Breast epithelium (tissue), 3 donors: Measurements from ENCODE around the gene FNDC3B.

Experiments
- CTCF ChIP-seq, 3 donors: fragments of 450-650 bp; IDR thresholded peaks; one replicate each; pipeline ENCODE4 v1.5.1; 2016 to 2017; ENCODE audit warnings: antibody characterized with exemption in 3 of 3, mild to moderate bottlenecking in 3 of 3, moderate library complexity in 3 of 3
- POLR2A ChIP-seq: fragments of 450-650 bp; IDR thresholded peaks from one replicate; pipeline ENCODE4 v1.6.1; 2016; ENCODE audit warnings: antibody characterized with exemption, mild to moderate bottlenecking, moderate library complexity
- POLR2AphosphoS5 ChIP-seq, 3 donors: sonication (generic); formaldehyde crosslinking; IDR thresholded peaks; one replicate each; pipeline ENCODE4 v1.6.1; 2017; ENCODE audit warnings: antibody characterized with exemption in 3 of 3

GRCh38 chr3:172213200-172213599, 173.8 kb downstream of the FNDC3B start:
- no peak for TF ChIP-seq CTCF (IDR thresholded peaks at IDR 0.05)
- TF ChIP-seq POLR2A = no peak
- TF ChIP-seq POLR2AphosphoS5 (IDR thresholded peaks at IDR 0.05) = no peak
